Measurements from ENCODE around the gene FCHSD2.

DNA sequence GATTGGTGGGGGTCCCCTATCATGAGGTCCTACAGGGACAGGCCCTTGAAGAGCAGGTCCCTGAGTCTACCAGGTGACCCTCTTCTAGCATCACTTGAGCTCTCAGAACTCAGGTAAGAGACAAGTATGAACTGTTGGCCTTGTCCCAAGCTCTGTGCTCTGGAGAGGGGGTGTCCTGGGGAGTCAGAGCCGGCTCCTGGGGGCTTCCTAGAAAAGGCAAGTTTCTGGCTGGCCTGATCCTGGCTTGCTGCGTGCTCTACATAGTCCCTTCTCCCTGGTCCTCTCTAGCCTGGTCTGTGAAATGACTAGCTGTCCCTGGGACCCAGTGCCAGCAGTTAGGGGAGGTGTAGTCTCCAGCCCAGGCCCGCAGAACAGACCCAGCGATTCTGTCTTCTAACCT lies 316.5 kb downstream of the FCHSD2 start:
- TF ChIP-seq EP300 (IDR thresholded peaks at IDR 0.05) (no peak), MAFK (IDR thresholded peaks at IDR 0.05; ENCODE audit: partially characterized antibody) (no peak), CTCF (IDR thresholded peaks at IDR 0.05) (no peak), SMC3 (IDR thresholded peaks at IDR 0.05) (no peak), CBX8 (IDR thresholded peaks at IDR 0.05) (no peak), HOXB5 (CRISPR knock-in tag; IDR thresholded peaks at IDR 0.05) (no peak), POLR2A (IDR thresholded peaks at IDR 0.05; ENCODE audit: low read length) (no peak), HMGXB4 (CRISPR knock-in tag; IDR thresholded peaks at IDR 0.05; ENCODE audit: borderline replicate concordance) (no peak), CEBPB (IDR thresholded peaks at IDR 0.05) (no peak), PHF8 (IDR thresholded peaks at IDR 0.05; ENCODE audit: borderline replicate concordance, low read depth) (no peak), CHD2 (IDR thresholded peaks at IDR 0.05; ENCODE audit: low read length, partially characterized antibody) (no peak), ZSCAN20 (CRISPR knock-in tag; IDR thresholded peaks at IDR 0.05) (no peak)
- TF ChIP-seq, protein P1, sequence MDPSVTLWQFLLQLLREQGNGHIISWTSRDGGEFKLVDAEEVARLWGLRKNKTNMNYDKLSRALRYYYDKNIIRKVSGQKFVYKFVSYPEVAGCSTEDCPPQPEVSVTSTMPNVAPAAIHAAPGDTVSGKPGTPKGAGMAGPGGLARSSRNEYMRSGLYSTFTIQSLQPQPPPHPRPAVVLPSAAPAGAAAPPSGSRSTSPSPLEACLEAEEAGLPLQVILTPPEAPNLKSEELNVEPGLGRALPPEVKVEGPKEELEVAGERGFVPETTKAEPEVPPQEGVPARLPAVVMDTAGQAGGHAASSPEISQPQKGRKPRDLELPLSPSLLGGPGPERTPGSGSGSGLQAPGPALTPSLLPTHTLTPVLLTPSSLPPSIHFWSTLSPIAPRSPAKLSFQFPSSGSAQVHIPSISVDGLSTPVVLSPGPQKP (IDR thresholded peaks at IDR 0.05; ENCODE audit: low read depth, low read length): no peak
